CD4-positive, alpha-beta T cell (primary cell): Measurements from ENCODE around the gene KCNQ1OT1. TPM values are rescaled to one million over a fixed set of nuclear protein-coding genes. Genes with fewer than 3 reads are reported as not detected.

Source experiments
- ATAC-seq: fragments of 200-7000 bp; cut with Tn5 transposase; one replicate; pipeline ENCODE4 v1.10.0; 2022; ENCODE audit warnings: mild to moderate bottlenecking; ENCODE audit not compliant: poor library complexity
- CTCF ChIA-PET: fragments of 350-600 bp; sonication (Branson Sonifier 250); formaldehyde crosslinking; loops from one replicate; lab custom pipeline; 2021; ENCODE audit warnings: antibody characterized with exemption, inconsistent platforms; lab: Charles Lee
- POLR2A ChIA-PET: fragments of 350-600 bp; sonication (Branson Sonifier 250); formaldehyde crosslinking; loops from one replicate; lab custom pipeline; 2021; ENCODE audit warnings: antibody characterized with exemption, inconsistent platforms; lab: Charles Lee
- DNase-seq, 14 experiments: peaks; one replicate each; pipeline ENCODE4 v3.0.0-alpha.2; 2013 to 2020; ENCODE audit warnings: mixed read lengths in 2 of 14
- H3K27ac ChIP-seq, 2 donors: one replicate each; pipeline versions ENCODE4 v1.5.1 to v1.7.0; 2013; ENCODE audit warnings: low read length in 2 of 2, low read depth in 1 of 2, mild to moderate bottlenecking in 1 of 2
- H3K27me3 ChIP-seq, 2 experiments: 1 replicate in 1 of 2; 2 replicates in 1 of 2; pipeline versions ENCODE4 v1.6.1 to v1.7.0; 2013; ENCODE audit warnings: low read length in 2 of 2, control low read depth in 1 of 2, mild to moderate bottlenecking in 1 of 2, moderate library complexity in 1 of 2; ENCODE audit not compliant: insufficient read depth in 2 of 2, control insufficient read depth in 1 of 2
- H3K36me3 ChIP-seq: one replicate; pipeline ENCODE4 v1.6.1; 2013; ENCODE audit warnings: low read length, control low read depth; ENCODE audit not compliant: insufficient read depth
- H3K4me1 ChIP-seq: one replicate; pipeline ENCODE4 v1.6.1; 2013; ENCODE audit warnings: low read length, control low read depth; ENCODE audit not compliant: insufficient read depth
- H3K4me3 ChIP-seq: one replicate; pipeline ENCODE4 v1.5.1; 2013; ENCODE audit warnings: mild to moderate bottlenecking, low read length, moderate library complexity
- H3K9me3 ChIP-seq, 2 experiments: 1 replicate in 1 of 2; 2 replicates in 1 of 2; pipeline versions ENCODE4 v1.6.1 to v1.7.0; 2013; ENCODE audit warnings: low read length in 2 of 2, mild to moderate bottlenecking in 2 of 2, control low read depth in 1 of 2, moderate library complexity in 1 of 2; ENCODE audit not compliant: control insufficient read depth in 1 of 2, insufficient read depth in 1 of 2
- H3K27ac Mint-ChIP-seq: one replicate; pipeline ENCODE4 v1.8.0; 2020; ENCODE audit warnings: mixed read lengths
- H3K27me3 Mint-ChIP-seq: one replicate; pipeline ENCODE4 v1.8.0; 2021; ENCODE audit warnings: mixed read lengths
- H3K36me3 Mint-ChIP-seq: one replicate; pipeline ENCODE4 v1.8.0; 2021; ENCODE audit warnings: low read depth, mixed read lengths
- H3K4me1 Mint-ChIP-seq: one replicate; pipeline ENCODE4 v1.8.0; 2021; ENCODE audit warnings: low read depth, mixed read lengths
- H3K4me3 Mint-ChIP-seq: one replicate; pipeline ENCODE4 v1.8.0; 2020; ENCODE audit warnings: mild to moderate bottlenecking, mixed read lengths
- H3K9me3 Mint-ChIP-seq: one replicate; pipeline ENCODE4 v1.8.0; 2020; ENCODE audit warnings: mixed read lengths
- intact Hi-C, 2 experiments: fragments of 100-400 bp; cut with DNase I in 1 of 2; cut with micrococcal nuclease in 1 of 2; formaldehyde crosslinking; loops; one replicate each; pipeline versions ENCODE4 v1.15.1 to v1.9.0; 2023 to 2025; cut with DNase I, micrococcal nuclease
- total RNA-seq, 174 experiments: library from RNA in 2 of 174; stranded (reverse) in 2 of 174; gene quantifications; one replicate each; pipeline ENCODE4 v1.2.3 and lab custom pipeline; 2021 to 2026
- TF ChIP-seq, protein P1 (sequence below): fragments of 200-600 bp; IDR thresholded peaks from one replicate; pipeline ENCODE4 v1.8.0; 2022; ENCODE audit warnings: antibody characterized with exemption, mild to moderate bottlenecking

Gene KCNQ1OT1
- total RNA-seq, 2 experiments from 2014 or later: 0.17 to 0.22 TPM

DNA sequence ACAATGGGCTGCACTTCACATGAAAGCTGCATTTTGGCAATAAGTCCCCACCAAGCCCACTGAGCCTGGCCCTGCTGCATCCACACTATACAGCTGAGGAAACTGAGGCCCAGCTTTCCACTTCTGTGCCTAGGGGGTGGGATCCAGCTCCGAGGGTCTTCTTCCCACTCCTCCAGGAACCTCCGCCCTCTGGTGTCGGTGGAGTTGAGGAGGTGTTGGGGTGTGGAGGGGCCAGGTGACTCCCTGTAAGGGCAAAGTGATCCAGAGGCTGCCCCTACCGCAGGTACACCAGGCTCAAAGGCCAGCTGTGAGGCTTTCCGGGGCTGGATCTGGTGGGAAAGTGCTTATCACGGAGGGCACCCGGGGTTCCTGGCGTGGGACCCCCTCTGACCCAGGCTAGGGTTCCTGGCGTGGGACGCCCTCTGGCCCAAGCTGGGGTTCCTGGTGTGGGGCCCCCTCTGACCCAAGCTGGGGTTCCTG, 130.0 kb downstream of the KCNQ1OT1 start:
- Mint-ChIP-seq H3K4me3 (no peak overlapping the region), H3K27ac (no peak overlapping the region), H3K4me1 (no peaks in the 10 kb centered on the region), H3K36me3 (no peaks in the 10 kb centered on the region), H3K9me3 (no peaks in the 10 kb centered on the region), H3K27me3 (no peaks in the 10 kb centered on the region)
- Histone ChIP-seq H3K36me3 (peaks cover 8% of the 10 kb centered on the region), H3K4me1 (no peaks in the 10 kb centered on the region), H3K27ac (no peak overlapping the region), H3K27me3 (no peaks in the 10 kb centered on the region), H3K9me3 (no peaks in the 10 kb centered on the region), H3K4me3 (no peak overlapping the region)
- ChIA-PET POLR2A (no interaction called here), CTCF (no interaction called here)
- no peak for DNase-seq
- ATAC-seq: no peak
- TF ChIP-seq, protein P1, sequence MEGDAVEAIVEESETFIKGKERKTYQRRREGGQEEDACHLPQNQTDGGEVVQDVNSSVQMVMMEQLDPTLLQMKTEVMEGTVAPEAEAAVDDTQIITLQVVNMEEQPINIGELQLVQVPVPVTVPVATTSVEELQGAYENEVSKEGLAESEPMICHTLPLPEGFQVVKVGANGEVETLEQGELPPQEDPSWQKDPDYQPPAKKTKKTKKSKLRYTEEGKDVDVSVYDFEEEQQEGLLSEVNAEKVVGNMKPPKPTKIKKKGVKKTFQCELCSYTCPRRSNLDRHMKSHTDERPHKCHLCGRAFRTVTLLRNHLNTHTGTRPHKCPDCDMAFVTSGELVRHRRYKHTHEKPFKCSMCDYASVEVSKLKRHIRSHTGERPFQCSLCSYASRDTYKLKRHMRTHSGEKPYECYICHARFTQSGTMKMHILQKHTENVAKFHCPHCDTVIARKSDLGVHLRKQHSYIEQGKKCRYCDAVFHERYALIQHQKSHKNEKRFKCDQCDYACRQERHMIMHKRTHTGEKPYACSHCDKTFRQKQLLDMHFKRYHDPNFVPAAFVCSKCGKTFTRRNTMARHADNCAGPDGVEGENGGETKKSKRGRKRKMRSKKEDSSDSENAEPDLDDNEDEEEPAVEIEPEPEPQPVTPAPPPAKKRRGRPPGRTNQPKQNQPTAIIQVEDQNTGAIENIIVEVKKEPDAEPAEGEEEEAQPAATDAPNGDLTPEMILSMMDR: no peak
- intact Hi-C loops: loop anchor here in 1 of 2 experiments (10.0 kb wide), 1 partner anchor 155 kb away; no protein-coding TSS in a partner anchor

DNA sequence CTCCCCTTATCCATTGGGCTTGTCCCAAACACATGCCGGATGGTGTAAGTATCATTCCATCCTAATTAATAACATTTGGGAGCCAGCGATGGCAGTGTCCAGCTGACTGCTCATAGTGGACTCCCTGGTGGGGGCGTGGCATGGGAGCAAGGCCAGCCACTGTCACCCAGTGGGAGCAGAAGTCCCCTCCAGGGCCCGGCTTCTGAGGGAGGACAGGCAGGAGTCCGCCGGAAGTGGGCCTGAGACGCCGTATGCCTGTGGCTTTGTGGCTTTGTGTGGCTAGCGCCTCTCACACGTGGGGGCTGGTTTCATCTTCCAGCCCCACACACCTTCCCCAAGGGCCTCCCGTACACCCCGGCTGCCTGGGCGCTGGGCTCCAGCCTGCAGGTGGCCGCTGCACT, 130.5 kb downstream of the KCNQ1OT1 start:
- ATAC-seq (no peak), DNase-seq (no peak)
- ChIA-PET CTCF (no interaction called here), POLR2A (no interaction called here)
- Mint-ChIP-seq H3K36me3 (no peaks in the 10 kb centered on the region), H3K9me3 (no peaks in the 10 kb centered on the region), H3K27me3 (no peaks in the 10 kb centered on the region), H3K4me1 (no peaks in the 10 kb centered on the region), H3K27ac (no peak overlapping the region), H3K4me3 (no peak overlapping the region)
- Histone ChIP-seq H3K4me1 (no peaks in the 10 kb centered on the region), H3K36me3 (peaks cover 8% of the 10 kb centered on the region), H3K27ac (no peak overlapping the region), H3K27me3 (no peaks in the 10 kb centered on the region), H3K4me3 (no peak overlapping the region), H3K9me3 (no peaks in the 10 kb centered on the region)
- intact Hi-C loops: no loop called here
- TF ChIP-seq, protein P1: no peak

DNA sequence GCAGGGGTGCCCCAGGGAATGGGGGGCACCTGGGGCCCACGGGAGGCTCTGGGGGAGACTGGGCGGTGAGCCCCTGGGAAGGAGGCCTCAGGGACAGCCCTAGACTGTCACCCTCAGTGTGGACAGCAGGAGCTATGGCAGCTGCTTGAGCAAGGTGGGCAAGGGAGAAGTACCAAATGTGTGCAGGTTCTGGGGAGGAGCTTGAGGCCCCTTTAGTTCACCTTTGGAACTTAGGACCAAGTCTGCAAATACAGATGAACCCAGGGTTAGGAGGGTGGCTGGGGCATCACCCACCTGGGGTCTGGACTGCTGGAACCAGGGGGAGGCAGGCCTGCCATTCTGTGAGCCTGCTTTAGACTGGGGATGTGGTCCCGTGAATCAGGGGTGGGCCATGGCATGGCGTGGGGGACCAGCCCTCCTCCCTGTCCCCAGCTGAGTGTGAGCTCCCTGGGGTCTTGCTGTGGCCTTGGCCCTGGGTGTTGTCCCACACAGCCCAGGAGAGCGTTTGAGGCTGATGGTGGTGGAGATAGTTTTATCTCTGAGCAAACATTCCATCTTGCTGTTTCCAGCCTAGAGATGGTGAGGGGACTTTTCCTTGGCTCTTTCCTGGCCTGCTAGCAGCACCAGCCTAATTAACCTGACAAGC, 132.6 kb downstream of the KCNQ1OT1 start:
- Mint-ChIP-seq H3K36me3 (no peaks in the 10 kb centered on the region), H3K4me3 (no peak overlapping the region), H3K9me3 (no peaks in the 10 kb centered on the region), H3K27ac (no peak overlapping the region), H3K4me1 (peaks cover 4% of the 10 kb centered on the region), H3K27me3 (no peaks in the 10 kb centered on the region)
- intact Hi-C loops: no loop called here
- peaks cover 4% of the 10 kb centered on the region for H3K36me3 ChIP-seq
- no peak for ATAC-seq
- ChIA-PET POLR2A (no interaction called here), CTCF (no interaction called here)
- no peak overlapping the region for H3K27ac ChIP-seq
- TF ChIP-seq, protein P1: no peak
- no peaks in the 10 kb centered on the region for H3K4me1 ChIP-seq
- no peaks in the 10 kb centered on the region for H3K9me3 ChIP-seq
- H3K4me3 ChIP-seq: no peak overlapping the region
- no peak for DNase-seq
- no peaks in the 10 kb centered on the region for H3K27me3 ChIP-seq
